UCSD-AML1 (cell line): Measurements from ENCODE around the gene SPACA9.

ENCODE experiments used
- DNase-seq: peaks from one replicate; lab custom pipeline; 2025; ENCODE audit not compliant: unreplicated experiment; lab: John Stamatoyannopoulos, UW

Gene SPACA9

DNA sequence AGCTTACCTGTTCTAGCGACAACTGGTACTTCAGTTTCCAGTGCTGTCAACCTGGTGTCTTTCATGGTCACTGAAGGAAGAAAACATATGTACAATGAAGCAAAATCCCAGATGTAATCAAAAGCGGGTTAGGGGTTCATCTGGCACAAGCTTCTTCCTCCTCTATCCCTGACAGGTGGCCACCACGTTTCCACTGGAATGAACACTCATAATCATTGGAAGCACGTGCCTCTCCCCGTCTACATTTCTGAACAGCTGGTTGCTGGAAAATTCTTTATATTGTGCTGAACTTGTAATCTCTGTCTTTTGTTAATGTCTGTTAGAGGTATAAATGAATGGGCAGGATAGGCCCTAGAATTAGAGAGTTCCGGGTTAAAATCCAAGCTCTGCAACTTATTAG, 56.3 kb downstream of the SPACA9 start:
- no peak for DNase-seq

DNA sequence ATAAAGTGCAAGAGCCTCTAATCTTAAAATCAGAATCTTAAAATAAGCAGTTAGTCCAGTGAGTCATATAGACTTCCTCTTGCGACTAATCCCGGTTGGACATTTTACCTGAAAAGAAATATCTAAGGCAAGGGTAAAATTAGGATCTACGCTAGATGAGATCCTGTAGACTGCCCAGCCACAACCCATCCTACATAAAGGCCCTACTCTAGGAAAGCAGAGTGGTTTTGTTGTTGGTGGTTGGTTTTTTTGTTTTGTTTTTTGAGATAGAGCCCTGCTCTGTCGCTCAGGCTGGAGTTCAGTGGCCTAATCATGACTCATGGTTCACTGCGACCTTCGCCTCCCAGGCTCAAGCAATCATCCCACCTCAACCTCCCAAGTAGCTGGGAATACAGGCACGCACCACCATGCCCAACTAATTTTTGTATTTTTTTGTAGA, 58.8 kb downstream of the SPACA9 start:
- no peak for DNase-seq

DNA sequence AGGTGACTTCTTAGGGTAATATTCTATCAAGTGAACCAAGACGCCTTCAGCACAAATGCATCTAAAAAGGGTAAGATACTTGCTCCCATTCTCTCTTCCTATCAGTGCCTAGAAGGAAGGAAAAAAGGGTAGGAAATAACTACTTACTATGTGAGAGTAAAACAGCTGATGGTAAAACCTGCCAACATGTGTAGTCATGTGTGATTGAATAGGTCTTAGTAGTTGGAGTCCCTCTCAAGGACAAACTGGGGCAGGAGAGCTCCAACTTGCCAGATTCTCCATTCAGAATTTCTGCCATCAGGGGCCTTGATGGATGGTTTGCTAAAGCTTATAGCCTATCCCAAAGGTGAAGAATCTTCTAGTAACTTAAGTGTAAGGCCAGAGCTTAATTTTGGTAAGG, 60.5 kb downstream of the SPACA9 start:
- DNase-seq: no peak
